Endodermal cell (in vitro differentiated cells): ENCODE results near the gene CERT1. TPM values are rescaled to one million over a fixed set of nuclear protein-coding genes. Genes with fewer than 3 reads are reported as not detected.
"Not testable (repeated sequence)": the region's sequence is repeated elsewhere in the genome, so short reads cannot be mapped to it uniquely, and the experiment has no call there.

ENCODE experiments used
- DNase-seq: peaks from one replicate; pipeline ENCODE4 v3.0.0-alpha.2; 2017
- H3K27ac ChIP-seq: 2 replicates; pipeline ENCODE4 v1.5.1; 2013; ENCODE audit warnings: mild to moderate bottlenecking, low read depth, low read length, moderate library complexity
- H3K27me3 ChIP-seq: 2 replicates; pipeline ENCODE4 v1.6.1; 2013; ENCODE audit warnings: mild to moderate bottlenecking, low read length, moderate library complexity; ENCODE audit not compliant: insufficient read depth, control insufficient read depth, poor library complexity, severe bottlenecking
- H3K36me3 ChIP-seq: 2 replicates; pipeline ENCODE4 v1.7.0; 2013; ENCODE audit warnings: mild to moderate bottlenecking, low read length, moderate library complexity; ENCODE audit not compliant: control insufficient read depth, insufficient read depth
- H3K4me1 ChIP-seq: one replicate; pipeline ENCODE4 v1.7.0; 2013; ENCODE audit warnings: low read length; ENCODE audit not compliant: control insufficient read depth, insufficient read depth
- H3K4me3 ChIP-seq: 2 replicates; pipeline ENCODE4 v1.5.1; 2013; ENCODE audit warnings: mild to moderate bottlenecking, low read length, moderate library complexity
- H3K9ac ChIP-seq: 2 replicates; pipeline ENCODE4 v1.6.1; 2013; ENCODE audit warnings: mild to moderate bottlenecking, low read length, moderate library complexity; ENCODE audit not compliant: poor library complexity, severe bottlenecking; ENCODE audit errors: extremely low read depth
- H3K9me3 ChIP-seq: 2 replicates; pipeline ENCODE4 v1.6.1; 2013; ENCODE audit warnings: mild to moderate bottlenecking, low read length, moderate library complexity; ENCODE audit not compliant: control insufficient read depth
- H3K27ac Mint-ChIP-seq: 2 replicates; pipeline ENCODE4 v1.8.0; 2020; ENCODE audit warnings: mixed read lengths
- H3K27me3 Mint-ChIP-seq: 2 replicates; pipeline ENCODE4 v1.8.0; 2021; ENCODE audit warnings: mild to moderate bottlenecking, mixed read lengths; ENCODE audit not compliant: insufficient read depth
- H3K36me3 Mint-ChIP-seq: 2 replicates; pipeline ENCODE4 v1.8.0; 2020; ENCODE audit warnings: low read depth, mixed read lengths
- H3K4me1 Mint-ChIP-seq: 2 replicates; pipeline ENCODE4 v1.8.0; 2020; ENCODE audit warnings: mixed read lengths
- H3K4me3 Mint-ChIP-seq: 2 replicates; pipeline ENCODE4 v1.8.0; 2020; ENCODE audit warnings: mild to moderate bottlenecking, moderate library complexity, mixed read lengths
- H3K9me3 Mint-ChIP-seq: 2 replicates; pipeline ENCODE4 v1.8.0; 2020; ENCODE audit warnings: mild to moderate bottlenecking, mixed read lengths
- CTCF ChIP-seq: fragments of 200-600 bp; sonication (generic); conservative IDR thresholded peaks from 2 replicates; pipeline ENCODE4 v1.5.0; 2021; ENCODE audit warnings: antibody characterized with exemption, mild to moderate bottlenecking
- WGBS, 2 experiments: methylation state at CpG; one replicate each; pipeline versions ENCODE4 v1.1.5 to v1.1.7; 2013; ENCODE audit warnings: missing lambda C conversion rate in 2 of 2, mixed read lengths in 1 of 2; ENCODE audit not compliant: insufficient coverage in 1 of 2, insufficient read length in 1 of 2; 5-methylcytosine and 5-hydroxymethylcytosine counted together
- long read RNA-seq, 4 experiments: library from polyadenylated mRNA in 2 of 4; library from RNA in 1 of 4; library from capped mRNA in 1 of 4; stranded (forward) in 3 of 4; unstranded in 1 of 4; transcript quantifications; one replicate each; pipeline ENCODE4 v2.0.0, GENCODE V29; 2020 to 2021; ENCODE audit warnings: inconsistent platforms in 1 of 4
- polyA plus RNA-seq, 2 experiments: library from polyadenylated mRNA; stranded (reverse); fragments of 50-300 nt; gene quantifications; one replicate each; pipeline ENCODE4 v1.2.3, GENCODE V29; 2013
- total RNA-seq, 2 donors: library from RNA; stranded (reverse); fragmentation: NEBNext Ultra II Directional in 1 of 2; extraction: Animal tissue kit (Norgen Biotek cat#: 25700) in 1 of 2; gene quantifications; 2 replicates in 1 of 2; 3 replicates in 1 of 2; pipeline ENCODE4 v1.2.1, GENCODE V29; 2021

The CERT1 gene
- 10 to 100 TPM; 51.0 to 73.5 TPM for total RNA-seq
- 25.8 TPM for polyA plus RNA-seq (2013, experiment 1 of 2)
- 29.1 TPM for polyA plus RNA-seq (2013, experiment 2 of 2)
- long read RNA-seq, experiment 1, partial matches to known transcripts = 4 of 19 reads
- long read RNA-seq, experiment 1, other reads (novel, unspliced or antisense) = 14 of 19 reads
- long read RNA-seq, experiment 2, full-length matches to known transcripts = 37 of 54 reads
- long read RNA-seq, experiment 2, partial matches to known transcripts = 2 of 54 reads
- long read RNA-seq, experiment 2, other reads (novel, unspliced or antisense) = 15 of 54 reads
- long read RNA-seq, experiment 3, full-length matches to known transcripts = 163 of 203 reads
- long read RNA-seq, experiment 3, partial matches to known transcripts = 17 of 203 reads
- long read RNA-seq, experiment 3, other reads (novel, unspliced or antisense) = 23 of 203 reads
- long read RNA-seq, experiment 4, partial matches to known transcripts = 0 of 7 reads
- long read RNA-seq, experiment 4, other reads (novel, unspliced or antisense) = 5 of 7 reads

GRCh38 chr5:75511435-75512382, at the start of gene CERT1, which contains the start of gene POLK:
TSS of gene CERT1 (minus strand) at chr5:75511629. CDS start at chr5:75511207, 422 bp downstream.
TSS of gene POLK (plus strand) at chr5:75511891.
- peaks cover 5% of the 10 kb centered on the region for H3K9me3 Mint-ChIP-seq
- H3K27me3 Mint-ChIP-seq = no peaks in the 10 kb centered on the region
- peak within 1 kb of the TSS; percentile 94 for H3K27ac Mint-ChIP-seq
- WGBS, 2 experiments = 2 to 5% methylated on average over 29 to 66 of the region's 71 CpGs
- H3K4me1 Mint-ChIP-seq = peaks cover 23% of the 10 kb centered on the region
- peaks cover 14% of the 10 kb centered on the region for H3K36me3 Mint-ChIP-seq
- no peaks in the 10 kb centered on the region for H3K36me3 ChIP-seq
- H3K9me3 ChIP-seq = peaks cover 11% of the 10 kb centered on the region
- H3K4me1 ChIP-seq = no peaks in the 10 kb centered on the region
- no peaks in the 10 kb centered on the region for H3K27me3 ChIP-seq
- no peak for TF ChIP-seq CTCF
- peak; percentile 99 for DNase-seq
- H3K4me3 ChIP-seq = peak within 1 kb of the TSS; percentile 98
- peak within 1 kb of the TSS; percentile 69 for H3K9ac ChIP-seq
- peak within 1 kb of the TSS; percentile 89 for H3K4me3 Mint-ChIP-seq
- H3K27ac ChIP-seq = peak within 1 kb of the TSS; percentile 68

GRCh38 chr5:75560655-75561054, 49.2 kb upstream of the CERT1 start:
- not testable (repeated sequence) for H3K27ac Mint-ChIP-seq, H3K4me1 ChIP-seq, H3K9ac ChIP-seq, H3K27ac ChIP-seq, H3K27me3 ChIP-seq, H3K4me3 Mint-ChIP-seq, DNase-seq, H3K4me1 Mint-ChIP-seq, H3K9me3 ChIP-seq, H3K4me3 ChIP-seq, H3K27me3 Mint-ChIP-seq
- WGBS, 2 experiments = 95% methylated on average over 1 of the region's 1 CpG; no CpG with 5 or more reads in 1 of the 2 experiments
- H3K36me3 Mint-ChIP-seq = peaks cover 45% of the 10 kb centered on the region
- peaks cover 42% of the 10 kb centered on the region for H3K9me3 Mint-ChIP-seq
- H3K36me3 ChIP-seq = peaks cover 19% of the 10 kb centered on the region

- no peaks in the 10 kb centered on the region for H3K4me1 ChIP-seq
Observed at GRCh38 chr5:75558981-75559632, 47.7 kb upstream of the CERT1 start.

More at GRCh38 chr5:75558981-75559632, 47.7 kb upstream of the CERT1 start:
- H3K4me1 Mint-ChIP-seq = peaks cover 4% of the 10 kb centered on the region
- no peaks in the 10 kb centered on the region for H3K27me3 ChIP-seq
- no peak overlapping the region for H3K27ac Mint-ChIP-seq
- H3K4me3 ChIP-seq = no peak overlapping the region
- no peak for DNase-seq
- peaks cover 37% of the 10 kb centered on the region for H3K36me3 Mint-ChIP-seq
- WGBS, 2 experiments = 92 to 94% methylated on average over 2 to 4 of the region's 4 CpGs
- H3K9ac ChIP-seq = no peak overlapping the region
- peaks cover 34% of the 10 kb centered on the region for H3K9me3 Mint-ChIP-seq
- H3K27ac ChIP-seq = no peak overlapping the region
- H3K27me3 Mint-ChIP-seq = no peaks in the 10 kb centered on the region
- peaks cover 9% of the 10 kb centered on the region for H3K9me3 ChIP-seq
- H3K36me3 ChIP-seq = peaks cover 25% of the 10 kb centered on the region
- H3K4me3 Mint-ChIP-seq = no peak overlapping the region
- TF ChIP-seq CTCF = no peak
